AG10803 (cell line): ENCODE measurements around the gene TMPRSS5.
A peak's percentile ranks its signal among the peaks of the same experiment; 100 is the strongest.

Experiments
- DNase-seq: peaks from one replicate; pipeline ENCODE4 v3.0.0; 2010; ENCODE audit warnings: low read depth
- H3K4me3 ChIP-seq: 2 replicates; pipeline ENCODE4 v1.5.1; 2011; ENCODE audit warnings: mild to moderate bottlenecking, low read length, control low read depth
- CTCF ChIP-seq: conservative IDR thresholded peaks from 2 replicates; pipeline ENCODE4 v1.5.1; 2011; ENCODE audit warnings: mild to moderate bottlenecking, low read length, control low read depth, inconsistent platforms

Gene TMPRSS5

DNA sequence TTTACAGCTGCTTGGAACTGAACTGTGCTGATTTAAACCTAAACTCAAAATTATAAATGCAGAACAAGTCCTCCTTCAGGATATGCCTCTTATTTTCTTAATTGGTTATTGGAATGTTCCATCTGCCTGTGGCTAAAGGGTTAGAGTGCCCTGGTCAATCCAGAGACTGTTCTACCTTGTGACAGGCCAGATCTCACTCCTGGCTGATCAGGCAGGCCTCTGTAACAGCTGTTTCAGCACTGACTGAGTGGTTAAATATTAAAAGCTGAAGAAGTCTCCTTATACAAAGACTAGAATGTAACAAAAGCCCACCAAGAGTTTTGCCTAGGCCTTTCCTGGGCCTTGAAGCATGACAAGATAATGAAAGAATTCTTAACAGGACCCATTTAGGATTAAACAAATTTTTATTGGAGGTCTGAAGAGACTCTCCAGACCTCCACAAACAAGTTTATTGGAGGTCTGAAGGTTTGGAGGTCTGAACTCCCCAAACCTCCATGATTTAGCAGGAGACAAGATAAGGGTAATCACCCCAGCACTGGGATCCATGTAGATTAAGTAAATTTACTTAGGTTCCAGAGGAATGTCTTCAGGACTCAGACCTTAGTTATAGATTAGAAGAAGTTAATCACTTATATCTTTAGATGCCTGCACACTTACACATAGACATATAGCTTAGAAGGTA, 35.8 kb downstream of the TMPRSS5 start:
- DNase-seq, result no peak
- TF ChIP-seq CTCF, result no peak
- no peak overlapping the region for H3K4me3 ChIP-seq

- H3K4me3 ChIP-seq, result no peak overlapping the region
- no peak for TF ChIP-seq CTCF
- DNase-seq, result no peak
Measured at GRCh38 chr11:113668255-113668654, 37.9 kb downstream of the TMPRSS5 start.

DNA sequence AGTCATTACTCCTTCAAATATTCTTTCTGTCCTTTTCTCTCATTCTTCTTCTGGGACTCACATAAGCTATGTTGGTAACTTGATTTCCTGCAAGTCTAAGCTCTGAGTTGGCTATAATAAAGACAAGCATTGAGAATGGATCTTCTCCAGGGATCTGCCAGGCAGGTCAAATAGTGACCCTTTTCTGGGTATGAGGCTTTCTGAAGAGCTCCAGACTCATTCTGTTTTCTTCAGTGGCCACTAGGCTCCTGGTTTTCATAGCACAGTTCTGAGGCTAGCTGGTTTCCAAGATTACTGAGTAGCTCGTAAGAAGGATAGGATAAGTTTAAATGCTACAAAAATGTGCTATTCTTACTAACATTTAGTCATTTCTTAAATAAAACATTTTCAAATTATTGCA, 38.3 kb downstream of the TMPRSS5 start:
- TF ChIP-seq CTCF, result no peak
- DNase-seq, result no peak
- H3K4me3 ChIP-seq, result no peak overlapping the region

DNA sequence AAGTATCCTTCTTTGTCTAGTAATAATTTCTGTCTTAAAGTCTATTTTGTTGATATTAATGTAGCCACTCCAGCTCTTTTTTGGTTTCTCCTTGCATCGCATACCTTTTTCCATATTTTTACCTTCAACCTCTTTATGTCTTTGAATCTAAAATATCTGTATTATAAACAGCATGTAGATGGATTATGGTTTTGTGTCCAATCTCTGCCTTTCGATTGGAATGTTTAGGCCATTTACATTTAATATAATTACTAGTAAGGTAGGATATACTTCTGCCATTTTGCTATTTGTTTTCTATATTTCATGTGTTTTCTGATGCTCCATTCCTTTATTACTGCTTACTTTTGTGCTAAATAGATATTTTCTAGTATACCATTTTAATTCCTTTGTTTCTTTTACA, 39.5 kb downstream of the TMPRSS5 start:
- no peak for DNase-seq
- no peak for TF ChIP-seq CTCF
- no peak overlapping the region for H3K4me3 ChIP-seq

DNA sequence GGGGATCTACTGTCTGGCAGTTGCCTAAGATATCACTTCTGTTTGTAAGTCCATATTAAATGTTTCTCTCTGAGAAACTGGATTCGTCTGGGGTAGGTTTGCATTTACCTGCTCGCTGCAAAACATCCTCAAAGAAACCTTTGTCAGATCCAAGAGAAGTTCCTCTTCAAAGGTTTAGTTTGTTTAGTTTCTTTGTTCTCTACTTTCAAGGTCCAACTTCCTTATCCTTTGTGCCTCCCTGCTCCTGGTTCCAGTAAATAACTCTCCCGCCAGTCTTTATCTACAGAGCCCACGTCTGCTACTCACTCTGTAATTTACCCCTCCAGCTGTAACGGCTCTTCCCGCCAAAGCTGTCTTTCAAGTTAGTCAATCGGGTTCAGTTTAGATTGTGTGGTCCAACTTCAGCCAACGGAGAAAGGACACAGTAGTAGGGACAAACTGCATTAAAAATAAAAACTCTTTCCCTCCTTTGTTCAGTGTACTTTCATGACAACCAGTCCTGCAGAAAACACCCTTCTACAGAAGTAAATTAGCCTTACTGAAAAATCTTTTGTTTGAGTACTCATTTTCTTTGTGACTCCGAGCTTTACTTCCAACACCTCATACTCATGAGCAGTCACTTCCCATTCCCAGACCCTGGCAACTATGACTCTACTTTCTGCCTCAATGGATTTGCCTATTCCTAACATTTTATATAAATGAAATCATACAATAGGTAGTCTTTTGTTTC, 41.0 kb downstream of the TMPRSS5 start:
- DNase-seq, result no peak
- TF ChIP-seq CTCF, result no peak
- H3K4me3 ChIP-seq, result no peak overlapping the region

GRCh38 chr11:113664069-113664980, 41.8 kb downstream of the TMPRSS5 start:
- no peak for TF ChIP-seq CTCF
- no peak overlapping the region for H3K4me3 ChIP-seq
- peak; percentile 59 for DNase-seq
